HG02970 (cell line): ENCODE data around the gene SLC39A10.
A peak's percentile ranks its signal among the peaks of the same experiment; 100 is the strongest.

Experiments
- ATAC-seq: cut with Tn5 transposase; IDR thresholded peaks from one replicate; pipeline ENCODE4 v1.9.1; 2021; ENCODE audit warnings: mild to moderate bottlenecking, moderate library complexity, moderate number of reproducible peaks; ENCODE audit not compliant: unreplicated experiment, low FRiP score

The SLC39A10 gene

GRCh38 chr2:195711478-195711877 is 54.5 kb downstream of the SLC39A10 start:
- ATAC-seq = peak; percentile 68

- no peak for ATAC-seq
Observed at GRCh38 chr2:195716466-195716865, 59.4 kb downstream of the SLC39A10 start.

GRCh38 chr2:195721042-195721441 is 64.0 kb downstream of the SLC39A10 start:
- no peak for ATAC-seq

GRCh38 chr2:195722075-195722474 is 65.0 kb downstream of the SLC39A10 start:
- ATAC-seq = no peak

- ATAC-seq = no peak
Observed at GRCh38 chr2:195727106-195727505, 70.1 kb downstream of the SLC39A10 start.

- ATAC-seq = no peak
Observed at GRCh38 chr2:195730912-195731311, 73.9 kb downstream of the SLC39A10 start.

GRCh38 chr2:195732574-195732973 is 75.5 kb downstream of the SLC39A10 start:
- no peak for ATAC-seq

- no peak for ATAC-seq
Observed at GRCh38 chr2:195733831-195734230, 76.8 kb downstream of the SLC39A10 start.

- ATAC-seq = no peak
Observed at GRCh38 chr2:195734395-195734794, 77.4 kb downstream of the SLC39A10 start.

- ATAC-seq = no peak
Observed at GRCh38 chr2:195734931-195735330, 77.9 kb downstream of the SLC39A10 start.

- no peak for ATAC-seq
Observed at GRCh38 chr2:195735347-195735746, 78.3 kb downstream of the SLC39A10 start.

- ATAC-seq = no peak
Observed at GRCh38 chr2:195737511-195738325, 80.7 kb downstream of the SLC39A10 start.

- no peak for ATAC-seq
Observed at GRCh38 chr2:195741191-195741590, 84.2 kb downstream of the SLC39A10 start.

- ATAC-seq = no peak
Observed at GRCh38 chr2:195756218-195756942, 99.4 kb downstream of the SLC39A10 start.

- ATAC-seq = no peak
Observed at GRCh38 chr2:195758846-195759245, 101.8 kb downstream of the SLC39A10 start.

GRCh38 chr2:195759877-195760276 is 102.9 kb downstream of the SLC39A10 start:
- no peak for ATAC-seq

- ATAC-seq = no peak
Observed at GRCh38 chr2:195763866-195764265, 106.8 kb downstream of the SLC39A10 start.

- no peak for ATAC-seq
Observed at GRCh38 chr2:195766691-195767090, 109.7 kb downstream of the SLC39A10 start.

GRCh38 chr2:195768431-195768830 is 111.4 kb downstream of the SLC39A10 start:
- ATAC-seq = no peak

- ATAC-seq = no peak
Observed at GRCh38 chr2:195769975-195770374, 112.9 kb downstream of the SLC39A10 start.

- no peak for ATAC-seq
Observed at GRCh38 chr2:195779491-195779890, 122.5 kb downstream of the SLC39A10 start.

- no peak for ATAC-seq
Observed at GRCh38 chr2:195782156-195782555, 125.1 kb downstream of the SLC39A10 start.
